Kidney tubule cell (primary cell): ENCODE results near the gene DLG2.
"Not testable (repeated sequence)": the region's sequence is repeated elsewhere in the genome, so short reads cannot be mapped to it uniquely, and the experiment has no call there.

Source experiments
- DNase-seq: peaks from one replicate; pipeline ENCODE4 v3.0.0-alpha.2; 2018; ENCODE audit warnings: low spot score

Gene DLG2

GRCh38 chr11:84836371-84836770, 790.8 kb downstream of the DLG2 start:
- DNase-seq: no peak

GRCh38 chr11:84833488-84834088, 793.6 kb downstream of the DLG2 start:
- no peak for DNase-seq

GRCh38 chr11:84830372-84830771, 796.8 kb downstream of the DLG2 start:
- DNase-seq: no peak

GRCh38 chr11:84829162-84829561, 798.0 kb downstream of the DLG2 start:
- no peak for DNase-seq

GRCh38 chr11:84828616-84829015, 798.5 kb downstream of the DLG2 start:
- no peak for DNase-seq

- peak; percentile 52 for DNase-seq
Observed at GRCh38 chr11:84825106-84825660, 802.0 kb downstream of the DLG2 start.

GRCh38 chr11:84824624-84825023, 802.5 kb downstream of the DLG2 start:
- DNase-seq: no peak

GRCh38 chr11:84819537-84819936, 807.6 kb downstream of the DLG2 start:
- DNase-seq: peak; percentile 28

- peak; percentile 67 for DNase-seq
Observed at GRCh38 chr11:84819128-84819527, 808.0 kb downstream of the DLG2 start.

GRCh38 chr11:84817998-84818397, 809.1 kb downstream of the DLG2 start:
- DNase-seq: peak; percentile 46

GRCh38 chr11:84812471-84812969, 814.6 kb downstream of the DLG2 start:
- no peak for DNase-seq

- no peak for DNase-seq
Observed at GRCh38 chr11:84806354-84806753, 820.8 kb downstream of the DLG2 start.

- no peak for DNase-seq
Observed at GRCh38 chr11:84804041-84804440, 823.1 kb downstream of the DLG2 start.

GRCh38 chr11:84800755-84801346, 826.3 kb downstream of the DLG2 start:
- DNase-seq: peak; percentile 44

GRCh38 chr11:84799112-84799511, 828.0 kb downstream of the DLG2 start:
- DNase-seq: no peak

- DNase-seq: no peak
Observed at GRCh38 chr11:84795698-84796097, 831.4 kb downstream of the DLG2 start.

GRCh38 chr11:84794663-84795443, 832.3 kb downstream of the DLG2 start:
- no peak for DNase-seq

GRCh38 chr11:84793318-84793717, 833.8 kb downstream of the DLG2 start:
- no peak for DNase-seq

GRCh38 chr11:84790849-84791427, 836.2 kb downstream of the DLG2 start:
- DNase-seq: peak; percentile 54

GRCh38 chr11:84788220-84788619, 838.9 kb downstream of the DLG2 start:
- DNase-seq: peak; percentile 31

GRCh38 chr11:84784158-84784557, 843.0 kb downstream of the DLG2 start:
- not testable (repeated sequence) for DNase-seq

GRCh38 chr11:84780689-84781293, 846.4 kb downstream of the DLG2 start:
- DNase-seq: peak; percentile 39
